Measurements from ENCODE around the gene IFNG-AS1.

Gene IFNG-AS1

DNA sequence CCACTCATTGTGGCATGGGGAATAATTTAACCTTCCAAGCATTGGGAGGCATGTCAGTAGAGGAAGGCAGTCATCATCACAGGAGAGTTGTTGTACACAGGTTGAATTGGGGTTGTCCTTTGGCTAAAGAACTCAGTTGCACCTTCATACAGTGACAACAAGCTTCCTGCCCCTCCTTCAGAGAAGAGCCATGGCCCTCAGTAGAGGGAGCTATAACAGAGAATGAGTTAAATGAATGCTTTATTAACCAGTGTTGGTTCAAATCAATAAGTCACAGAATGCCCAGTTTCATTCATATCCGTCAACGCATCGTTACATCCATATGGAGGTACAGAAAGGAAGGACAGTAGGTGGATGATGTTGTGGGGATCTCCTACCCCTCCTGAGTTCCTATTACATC is 4.8 kb downstream of the IFNG-AS1 start:
- DNase-seq (ENCODE audit: low read depth in 3 of 3) = no peak

DNA sequence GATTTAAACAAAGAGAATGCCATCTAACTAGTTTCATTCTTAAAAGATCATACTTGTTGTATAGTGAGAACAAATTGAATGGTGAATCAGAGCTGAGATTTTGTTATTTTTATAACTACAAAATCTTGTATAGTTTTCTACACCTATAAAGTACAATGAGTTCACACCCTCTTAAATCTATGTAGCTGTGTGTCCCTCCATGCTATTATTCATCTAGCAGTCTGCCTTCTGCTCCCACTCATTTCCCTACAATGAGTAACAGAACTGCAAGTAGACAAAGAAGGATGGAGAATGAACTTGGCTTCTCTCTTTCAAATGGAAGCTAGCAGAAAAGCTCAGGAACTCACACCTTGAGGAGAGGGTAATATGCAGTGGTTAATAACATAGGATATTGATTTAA is 7.1 kb downstream of the IFNG-AS1 start:
- DNase-seq (ENCODE audit: low read depth in 3 of 3) = no peak

DNA sequence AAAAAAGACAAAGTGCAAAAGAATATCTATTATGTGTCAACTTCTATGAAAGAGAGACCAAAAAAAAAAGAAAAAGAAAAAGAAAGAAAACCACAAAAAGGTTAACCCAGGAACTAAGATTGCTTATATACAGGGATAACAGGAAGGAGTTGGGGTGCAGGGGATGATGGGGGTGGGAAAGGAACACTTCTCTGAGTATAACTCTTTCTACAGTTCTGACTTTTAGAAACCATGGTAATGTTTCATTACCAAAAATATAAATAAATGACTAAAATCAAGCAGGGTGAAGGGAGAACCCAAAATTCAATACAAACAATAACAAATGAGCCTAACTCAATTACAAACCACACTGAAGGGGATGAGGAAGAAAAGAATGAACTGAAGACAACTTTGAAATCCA is 9.1 kb downstream of the IFNG-AS1 start:
- no peak for DNase-seq (ENCODE audit: low read depth in 3 of 3)

DNA sequence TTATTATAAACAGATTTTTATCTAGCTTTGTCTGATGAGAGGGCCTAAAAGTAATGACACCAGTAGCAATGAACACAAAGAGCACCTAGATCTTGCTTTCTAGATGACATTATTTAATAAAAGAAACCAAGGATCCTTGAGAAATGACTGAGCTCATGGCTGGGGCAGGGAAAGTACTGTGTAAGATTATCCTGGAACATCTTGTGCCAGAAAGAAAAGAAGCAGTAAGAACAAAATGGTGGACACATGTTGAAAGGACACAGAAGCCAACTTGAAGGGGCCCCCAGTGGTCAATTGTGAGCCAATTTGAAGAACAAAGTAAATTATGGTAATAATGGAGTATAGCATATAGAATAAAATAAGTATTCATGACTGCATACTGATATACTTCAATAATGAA is 10.0 kb downstream of the IFNG-AS1 start:
- DNase-seq (ENCODE audit: low read depth in 3 of 3) = no peak

DNA sequence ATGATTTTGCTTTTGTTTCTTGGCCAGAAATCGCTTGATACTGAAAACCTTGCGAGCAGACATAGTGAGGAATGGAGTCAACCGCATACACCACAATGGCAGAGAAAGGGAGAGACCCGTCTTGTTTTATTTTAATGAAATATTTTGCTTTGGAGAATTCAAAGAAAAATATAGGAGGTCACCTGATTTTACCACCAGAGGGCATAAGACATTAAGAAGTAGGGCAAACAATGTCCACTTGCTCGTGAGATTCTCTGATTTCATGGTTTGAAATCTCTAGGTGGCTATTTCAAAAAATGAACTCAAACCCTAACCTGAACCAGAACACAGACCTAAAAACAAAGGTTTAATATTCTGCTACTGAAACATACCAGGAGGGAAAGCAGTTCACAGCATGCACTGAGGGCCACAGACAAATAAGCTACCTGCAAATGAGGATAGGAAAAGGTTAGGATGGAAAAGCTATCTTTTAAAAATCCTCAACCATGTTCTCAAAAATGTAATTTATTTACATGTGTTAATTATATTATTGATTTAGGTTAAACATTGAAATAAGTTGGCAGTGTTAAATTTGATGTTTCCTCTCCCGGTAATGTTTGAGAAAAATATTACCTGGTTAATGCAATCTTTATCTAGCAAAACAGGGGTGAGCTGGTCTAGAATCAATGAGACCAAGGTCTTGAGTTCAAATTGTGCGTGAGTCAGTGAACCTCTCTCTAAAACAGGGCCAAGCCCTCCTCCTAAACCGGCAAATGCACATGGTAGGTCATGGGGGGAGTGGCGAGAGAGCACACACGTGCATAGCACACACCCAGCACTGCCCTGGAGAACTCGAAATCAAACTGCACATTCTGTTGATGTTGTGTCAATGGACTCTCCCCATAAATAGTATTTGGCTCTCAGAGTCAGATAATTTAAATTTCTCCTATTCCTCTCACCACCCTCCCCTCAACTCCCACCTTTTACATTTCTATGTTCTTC is 12.5 kb downstream of the IFNG-AS1 start:
- no peak for DNase-seq (ENCODE audit: low read depth in 3 of 3)

DNA sequence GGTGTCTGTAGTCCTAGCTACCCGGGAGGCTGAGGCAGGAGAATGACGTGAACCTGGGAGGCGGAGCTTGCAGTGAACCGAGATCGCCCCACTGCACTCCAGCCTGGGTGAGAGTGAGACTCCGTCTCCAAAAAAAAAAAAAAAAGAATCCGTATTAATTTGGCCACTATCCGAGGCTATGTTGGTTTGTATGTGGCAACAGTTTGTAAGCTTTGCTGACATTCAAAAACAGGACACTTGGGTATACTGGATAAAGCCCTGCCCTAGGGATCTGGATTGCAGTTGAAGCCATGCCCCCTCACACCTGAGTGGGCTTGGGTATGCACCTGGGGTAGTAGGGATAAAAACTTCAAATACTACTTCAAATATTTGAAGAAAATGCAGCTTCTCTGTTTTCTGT is 14.5 kb downstream of the IFNG-AS1 start:
- DNase-seq (ENCODE audit: low read depth in 3 of 3) = no peak

DNA sequence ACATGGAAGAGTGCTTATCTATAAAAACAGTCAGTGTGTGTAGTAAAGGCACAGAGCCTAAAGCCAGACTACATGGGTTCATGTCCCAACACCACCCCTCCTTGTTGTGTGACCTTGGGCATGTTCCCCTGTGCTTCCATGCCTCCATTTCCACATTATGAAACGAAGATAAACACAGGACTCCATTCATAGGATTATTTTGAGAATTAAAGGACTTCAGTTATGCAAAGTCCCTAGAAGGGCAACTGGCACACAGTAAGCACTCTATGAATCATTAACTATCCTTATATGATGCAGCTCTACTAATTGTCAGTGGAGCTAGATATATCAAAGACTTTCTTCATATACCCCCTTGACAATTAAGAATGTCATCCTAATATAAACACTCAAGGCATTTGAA is 17.8 kb downstream of the IFNG-AS1 start:
- DNase-seq (ENCODE audit: low read depth in 3 of 3) = no peak

DNA sequence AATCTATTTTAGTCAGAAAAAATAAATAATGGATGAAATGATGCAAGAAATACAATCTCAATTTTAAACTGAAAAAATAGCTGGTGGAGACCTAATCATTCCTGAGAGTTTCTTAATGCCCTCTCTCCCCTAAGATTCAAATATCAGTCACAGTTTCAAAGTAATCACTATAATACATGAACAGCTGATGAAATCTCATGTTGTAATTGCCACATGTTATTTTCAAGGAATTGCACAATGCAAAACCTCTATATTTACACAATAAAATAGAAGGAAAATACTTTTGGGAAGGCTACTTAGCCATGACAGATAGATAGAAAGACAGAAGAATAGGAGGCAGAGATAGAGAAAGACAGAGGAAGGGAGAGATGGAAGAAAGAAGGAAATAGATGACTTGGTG is 18.2 kb downstream of the IFNG-AS1 start:
- no peak for DNase-seq (ENCODE audit: low read depth in 3 of 3)

DNA sequence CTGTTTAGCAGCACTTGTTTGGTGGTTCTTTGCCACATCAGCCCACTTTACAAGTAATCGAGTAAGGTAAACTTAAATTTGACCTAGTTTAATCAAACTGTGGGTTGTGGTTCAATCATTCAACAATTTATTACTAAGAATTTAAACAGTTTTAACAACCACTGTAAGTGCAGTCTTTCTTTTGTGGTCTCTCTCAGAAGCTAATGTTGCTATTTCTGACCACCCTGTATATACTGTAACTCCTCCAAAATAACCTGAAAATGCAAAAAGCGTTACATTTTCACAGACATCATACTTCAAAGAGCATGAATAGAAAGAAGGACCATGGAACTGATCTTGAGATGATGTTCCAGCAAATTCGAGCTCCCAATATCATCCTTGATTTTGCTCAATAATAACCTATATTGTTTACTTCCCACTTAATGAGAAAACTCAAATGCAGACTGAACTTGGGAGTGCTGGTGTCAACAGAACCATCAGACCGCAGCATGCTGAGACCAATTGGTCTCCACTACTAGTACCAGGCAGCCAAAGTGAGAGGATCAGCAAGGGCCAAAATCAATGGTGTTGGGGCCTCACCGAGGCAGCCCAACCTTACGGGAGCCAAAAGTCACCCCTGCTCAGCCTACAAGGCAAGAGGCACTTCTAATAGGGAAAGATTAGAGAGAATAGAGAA is 22.1 kb downstream of the IFNG-AS1 start:
- no peak for DNase-seq (ENCODE audit: low read depth in 3 of 3)

DNA sequence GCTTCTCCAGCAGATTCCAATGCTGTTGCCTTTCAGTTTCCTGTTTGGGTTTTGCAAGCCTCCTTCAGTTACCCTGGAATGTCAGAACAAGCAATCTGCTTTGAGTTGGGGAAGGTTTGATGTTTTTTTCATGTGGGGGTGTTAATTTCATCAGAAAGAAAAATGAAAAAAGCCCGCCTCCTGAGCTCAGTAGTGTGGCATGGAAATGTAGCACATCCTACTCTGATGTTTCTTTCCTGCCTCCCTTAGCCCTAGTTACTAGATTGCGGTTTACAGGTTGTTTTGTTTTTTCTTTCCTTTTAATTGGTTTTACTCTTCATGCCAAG is 22.6 kb downstream of the IFNG-AS1 start:
- no peak for DNase-seq (ENCODE audit: low read depth in 3 of 3)

DNA sequence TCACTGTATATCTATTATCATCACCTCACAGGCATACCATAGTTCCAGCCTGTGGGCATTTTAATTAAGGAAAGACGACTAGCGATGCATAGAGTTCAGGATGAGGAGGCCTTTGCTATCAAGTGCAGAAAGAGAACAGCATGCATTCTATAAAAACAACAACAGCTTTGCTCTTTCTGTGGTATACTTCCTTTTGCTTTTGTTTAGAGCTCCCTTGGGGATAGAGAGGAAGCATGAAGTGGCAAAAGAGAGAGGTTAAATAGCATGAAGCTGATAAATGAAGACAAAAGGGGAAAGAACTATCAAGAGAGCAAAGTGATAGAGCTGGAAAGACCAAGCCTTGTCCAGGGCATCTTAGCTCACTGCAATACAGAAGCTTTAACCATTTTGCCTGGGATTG is 23.5 kb downstream of the IFNG-AS1 start:
- DNase-seq (ENCODE audit: low read depth in 3 of 3) = no peak

DNA sequence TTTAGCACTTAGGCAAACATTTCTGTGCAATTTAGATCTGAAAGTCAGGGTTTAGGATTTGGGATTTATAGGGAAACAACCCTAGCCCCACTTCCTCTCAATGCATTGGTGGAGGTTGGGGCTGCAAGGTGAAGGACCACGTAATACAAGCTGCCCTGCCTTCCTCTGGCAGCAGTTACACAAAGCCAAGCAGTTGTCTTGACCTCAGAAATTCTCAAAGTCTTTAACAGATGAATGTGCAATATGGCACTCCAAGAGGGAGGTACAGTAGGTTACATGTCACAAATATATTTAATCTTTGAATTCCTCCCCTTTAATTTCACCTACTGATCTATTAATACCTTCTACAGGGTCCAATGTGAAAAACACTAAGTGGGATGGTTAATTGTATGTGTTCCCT is 23.9 kb downstream of the IFNG-AS1 start:
- no peak for DNase-seq (ENCODE audit: low read depth in 3 of 3)

DNA sequence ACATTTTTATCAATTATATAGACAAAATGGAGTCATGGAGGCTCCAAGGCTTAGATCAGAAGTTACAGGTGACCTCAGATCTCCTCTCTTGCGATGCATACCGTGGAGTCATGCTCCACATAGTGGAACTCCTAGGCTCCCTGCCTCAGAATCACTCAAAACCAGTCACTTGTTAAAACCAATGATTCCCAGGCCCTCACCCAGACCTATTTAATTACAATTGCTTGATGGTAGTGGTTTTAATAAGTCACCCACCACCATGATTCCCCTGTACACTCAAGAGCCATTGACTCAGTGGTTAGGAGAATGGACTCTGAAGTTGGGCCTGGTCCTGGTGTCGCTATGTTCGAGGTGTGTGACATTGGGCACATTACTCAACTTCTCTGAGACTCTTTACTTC is 26.9 kb downstream of the IFNG-AS1 start:
- no peak for DNase-seq (ENCODE audit: low read depth in 3 of 3)

DNA sequence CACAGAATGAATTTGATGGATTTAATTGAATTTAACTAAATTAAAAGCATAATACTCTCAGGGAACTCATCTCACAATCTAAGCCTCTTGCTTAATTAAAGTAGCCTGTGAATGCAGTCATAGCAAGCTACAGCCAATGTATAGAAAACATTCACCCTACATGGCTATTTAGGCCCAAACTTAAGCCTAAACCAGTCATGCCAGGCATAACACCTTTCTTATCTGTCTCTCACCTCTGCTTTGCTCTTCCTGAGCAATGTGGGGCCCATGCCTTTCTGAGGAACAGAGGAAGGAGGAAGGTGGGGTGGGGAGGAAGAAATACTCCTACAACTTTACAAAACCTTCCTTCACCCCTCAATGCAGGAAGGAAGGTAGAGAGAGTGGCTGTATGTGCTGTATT is 29.1 kb downstream of the IFNG-AS1 start:
- DNase-seq (ENCODE audit: low read depth in 3 of 3) = no peak

DNA sequence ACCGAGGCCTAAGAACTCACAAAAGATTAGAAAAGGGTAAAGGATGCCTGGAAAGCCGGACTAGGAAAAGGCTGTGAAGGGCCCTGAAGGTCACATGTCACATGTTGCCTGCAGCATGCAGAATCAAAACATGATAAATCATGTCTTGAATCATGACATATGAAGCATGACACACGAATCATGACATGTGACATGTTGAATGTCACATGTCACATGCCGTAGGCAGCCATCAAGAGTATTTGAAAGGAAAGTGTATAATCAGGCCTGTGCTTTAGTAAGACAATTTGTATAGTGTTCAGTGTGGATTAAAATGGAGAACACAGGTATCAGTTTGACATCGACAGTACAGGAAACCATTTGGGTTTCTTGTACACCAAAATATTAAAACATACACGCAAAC is 30.8 kb downstream of the IFNG-AS1 start:
- no peak for DNase-seq (ENCODE audit: low read depth in 3 of 3)

DNA sequence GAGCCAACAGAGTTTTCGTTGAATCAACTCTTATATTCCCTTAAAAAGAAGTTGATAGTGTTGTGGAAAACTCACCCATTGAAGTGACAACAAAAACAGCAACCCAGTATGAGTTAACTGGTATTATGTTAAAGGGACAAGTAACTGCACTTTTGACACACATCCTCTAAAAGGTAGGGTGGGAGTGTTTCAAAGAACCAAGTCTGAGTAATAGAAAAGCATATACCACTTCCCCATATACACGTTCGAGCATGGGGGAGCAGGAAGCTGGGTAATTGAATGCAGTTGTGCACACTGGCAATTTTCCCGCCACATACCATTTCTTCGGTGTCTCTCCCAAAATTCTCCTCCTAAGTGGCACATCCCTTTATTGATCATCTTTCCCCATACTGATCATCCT is 31.5 kb downstream of the IFNG-AS1 start:
- no peak for DNase-seq (ENCODE audit: low read depth in 3 of 3)

DNA sequence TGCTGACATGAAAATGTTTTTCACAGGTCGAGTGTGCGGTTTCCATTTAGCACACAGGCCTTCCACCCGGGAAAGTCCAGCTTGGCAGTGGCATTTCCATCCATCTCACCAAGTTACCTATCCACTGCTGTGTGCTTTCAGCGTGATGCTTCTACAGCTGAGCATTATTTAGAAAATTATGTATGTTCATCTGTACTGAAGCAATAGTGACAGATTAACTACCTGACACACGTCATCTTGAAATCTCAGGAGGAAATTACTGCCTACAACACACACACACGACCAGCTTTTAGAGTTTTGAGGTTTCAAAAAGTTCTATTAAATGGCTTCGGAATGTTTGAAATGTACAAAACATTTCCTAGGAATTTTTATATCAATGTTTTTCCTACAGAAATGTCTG is 39.4 kb downstream of the IFNG-AS1 start:
- DNase-seq (ENCODE audit: low read depth in 3 of 3) = no peak

DNA sequence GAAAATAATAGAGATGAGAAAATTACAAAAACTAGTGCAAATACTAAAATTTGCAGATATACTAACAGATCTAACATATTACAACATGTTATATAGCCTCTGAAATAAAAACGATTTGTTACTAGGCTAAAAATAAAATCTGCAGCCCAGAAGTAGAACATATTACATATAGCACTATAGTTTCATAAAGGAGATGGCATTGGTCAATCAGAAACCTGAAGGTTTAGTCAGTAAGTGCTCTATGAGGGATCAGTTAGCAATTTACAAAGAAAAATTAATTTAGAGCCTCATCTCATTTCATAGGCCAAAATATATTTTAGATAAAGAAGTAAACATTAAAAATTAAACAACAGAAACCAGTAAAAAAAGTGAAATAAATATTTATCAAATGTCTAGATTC is 41.0 kb downstream of the IFNG-AS1 start:
- DNase-seq (ENCODE audit: low read depth in 3 of 3) = no peak

DNA sequence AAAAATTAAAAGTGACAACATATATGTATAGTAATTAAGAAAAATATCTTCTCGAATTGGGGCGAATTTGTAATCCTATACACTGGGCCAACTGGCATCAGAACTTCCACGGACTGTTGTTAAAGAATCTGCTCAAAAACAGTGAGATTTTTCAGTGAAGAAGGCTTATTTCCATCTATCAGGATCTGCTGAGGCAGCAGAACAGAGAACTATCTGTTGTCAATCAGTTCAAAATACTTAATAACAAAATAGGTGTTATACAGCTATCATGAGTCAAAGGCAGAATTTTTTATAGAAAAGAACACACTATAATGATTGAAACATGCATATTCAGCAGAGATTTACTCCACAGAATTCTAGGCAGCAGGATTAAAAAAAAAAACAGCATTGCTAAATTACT is 41.9 kb downstream of the IFNG-AS1 start:
- DNase-seq (ENCODE audit: low read depth in 3 of 3) = no peak

DNA sequence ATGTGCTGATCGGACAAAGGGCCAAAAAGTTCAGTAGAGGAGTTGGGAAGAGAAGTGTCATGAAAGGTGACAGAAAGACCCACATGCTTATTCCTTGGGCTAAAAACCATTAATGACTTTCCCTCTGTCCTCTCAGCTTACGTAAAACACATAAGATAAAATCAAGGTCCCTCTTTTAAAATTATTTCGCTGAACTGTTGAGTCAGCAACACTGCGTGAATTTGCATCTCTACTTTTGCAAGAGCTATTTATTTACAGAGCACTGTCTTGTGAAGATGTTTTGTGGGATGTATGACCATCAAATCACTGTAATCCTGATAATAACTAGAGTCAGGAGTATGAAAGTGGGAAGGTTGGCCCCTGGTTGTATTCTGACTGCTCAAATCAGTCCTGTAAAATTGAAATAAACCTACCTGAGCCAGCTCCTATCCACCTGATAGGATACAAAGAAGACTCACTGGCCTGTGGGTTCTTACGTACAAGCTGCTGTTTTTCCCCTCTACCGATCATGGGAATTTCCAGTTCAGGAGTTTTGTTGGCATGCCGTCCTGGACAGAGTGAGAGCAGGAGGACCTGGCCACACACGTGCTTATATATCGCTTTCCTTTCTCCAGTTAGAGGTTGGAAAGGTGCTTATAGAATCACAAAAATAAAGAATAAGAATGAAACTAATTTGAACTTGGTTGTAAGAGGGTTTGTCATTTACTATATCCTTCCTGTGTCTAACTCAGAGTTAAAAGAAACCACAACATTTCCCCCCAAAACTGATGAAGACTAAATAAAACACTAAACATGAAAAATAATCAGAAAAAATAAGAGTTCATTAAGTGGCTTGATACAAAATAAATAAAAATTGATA is 42.9 kb downstream of the IFNG-AS1 start:
- no peak for DNase-seq (ENCODE audit: low read depth in 3 of 3)

DNA sequence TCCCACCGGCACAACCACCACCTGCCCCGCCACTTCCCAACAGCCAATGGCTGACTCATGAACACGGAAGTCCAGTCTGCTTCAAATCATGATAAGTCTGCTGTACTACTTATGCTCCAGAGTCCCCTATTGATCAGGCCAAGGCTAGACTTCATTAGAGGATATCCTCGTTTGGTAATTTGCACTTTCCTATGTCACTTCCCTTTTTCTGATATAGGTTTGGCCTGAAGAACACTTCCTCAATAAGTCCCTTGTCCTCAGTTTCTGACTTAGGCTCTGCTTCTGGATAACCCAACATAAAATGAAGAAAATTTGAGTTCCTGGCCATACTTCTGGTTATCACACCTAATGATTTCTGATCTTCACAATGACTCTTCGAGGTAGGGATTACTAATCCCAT is 45.3 kb downstream of the IFNG-AS1 start:
- no peak for DNase-seq (ENCODE audit: low read depth in 3 of 3)

DNA sequence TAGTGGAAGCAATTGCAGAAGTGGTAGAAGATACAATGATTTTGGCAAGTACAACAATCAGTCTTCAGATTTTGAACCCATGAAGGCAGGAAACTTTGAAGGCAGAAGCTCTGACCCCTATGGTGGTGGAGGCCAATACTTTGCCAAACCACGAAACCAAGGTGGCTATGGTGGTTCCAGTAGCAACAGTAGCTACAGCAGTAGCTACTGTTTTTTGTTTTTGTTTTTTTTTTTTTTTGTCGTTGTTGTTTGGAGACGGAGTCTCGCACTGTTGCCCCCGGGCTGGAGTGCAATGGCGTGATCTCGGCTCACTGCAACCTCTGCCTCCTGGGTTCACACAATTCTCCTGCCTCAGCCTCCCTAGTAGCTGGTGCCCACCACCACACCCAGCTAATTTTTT is 47.4 kb downstream of the IFNG-AS1 start:
- no peak for DNase-seq (ENCODE audit: low read depth in 3 of 3)
